HFF-Myc (cell line): Measurements from ENCODE around the gene EXTL1.

Source experiments
- DNase-seq: peaks from one replicate; pipeline ENCODE4 v3.0.0-alpha.2; 2011; ENCODE audit warnings: low read depth; ENCODE audit errors: extremely low read depth
- H3K4me3 ChIP-seq: replicated peaks from 2 replicates; pipeline ENCODE4 v1.5.1; 2011; ENCODE audit warnings: low read depth, mild to moderate bottlenecking, control low read depth, low read length
- TF ChIP-seq, protein P1 (sequence below): IDR thresholded peaks from 2 replicates; pipeline ENCODE4 v1.5.1; 2012; ENCODE audit warnings: mild to moderate bottlenecking, low read depth, low read length, control low read depth; ENCODE audit errors: missing control alignments

The EXTL1 gene

DNA sequence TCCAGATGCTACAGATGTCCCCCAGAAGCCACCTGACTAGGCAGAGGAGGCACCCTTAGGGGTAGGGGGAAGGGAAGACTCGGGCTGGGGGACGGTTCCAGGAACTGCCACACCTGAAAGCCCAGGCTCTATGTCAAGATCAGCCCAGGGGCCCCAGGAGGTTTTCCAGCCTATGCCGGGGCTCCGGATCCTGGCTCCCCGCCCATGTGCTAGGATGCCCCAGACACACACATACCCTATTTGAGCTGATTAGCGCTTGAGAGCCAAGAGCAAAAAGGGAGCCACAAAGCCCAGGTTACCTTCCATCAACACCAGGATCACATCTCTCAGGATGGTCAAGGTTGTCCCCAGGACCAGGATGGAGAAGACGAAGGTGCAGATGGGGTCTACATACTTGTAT, 19.8 kb downstream of the EXTL1 start:
- TF ChIP-seq, protein P1, sequence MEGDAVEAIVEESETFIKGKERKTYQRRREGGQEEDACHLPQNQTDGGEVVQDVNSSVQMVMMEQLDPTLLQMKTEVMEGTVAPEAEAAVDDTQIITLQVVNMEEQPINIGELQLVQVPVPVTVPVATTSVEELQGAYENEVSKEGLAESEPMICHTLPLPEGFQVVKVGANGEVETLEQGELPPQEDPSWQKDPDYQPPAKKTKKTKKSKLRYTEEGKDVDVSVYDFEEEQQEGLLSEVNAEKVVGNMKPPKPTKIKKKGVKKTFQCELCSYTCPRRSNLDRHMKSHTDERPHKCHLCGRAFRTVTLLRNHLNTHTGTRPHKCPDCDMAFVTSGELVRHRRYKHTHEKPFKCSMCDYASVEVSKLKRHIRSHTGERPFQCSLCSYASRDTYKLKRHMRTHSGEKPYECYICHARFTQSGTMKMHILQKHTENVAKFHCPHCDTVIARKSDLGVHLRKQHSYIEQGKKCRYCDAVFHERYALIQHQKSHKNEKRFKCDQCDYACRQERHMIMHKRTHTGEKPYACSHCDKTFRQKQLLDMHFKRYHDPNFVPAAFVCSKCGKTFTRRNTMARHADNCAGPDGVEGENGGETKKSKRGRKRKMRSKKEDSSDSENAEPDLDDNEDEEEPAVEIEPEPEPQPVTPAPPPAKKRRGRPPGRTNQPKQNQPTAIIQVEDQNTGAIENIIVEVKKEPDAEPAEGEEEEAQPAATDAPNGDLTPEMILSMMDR = no peak

DNA sequence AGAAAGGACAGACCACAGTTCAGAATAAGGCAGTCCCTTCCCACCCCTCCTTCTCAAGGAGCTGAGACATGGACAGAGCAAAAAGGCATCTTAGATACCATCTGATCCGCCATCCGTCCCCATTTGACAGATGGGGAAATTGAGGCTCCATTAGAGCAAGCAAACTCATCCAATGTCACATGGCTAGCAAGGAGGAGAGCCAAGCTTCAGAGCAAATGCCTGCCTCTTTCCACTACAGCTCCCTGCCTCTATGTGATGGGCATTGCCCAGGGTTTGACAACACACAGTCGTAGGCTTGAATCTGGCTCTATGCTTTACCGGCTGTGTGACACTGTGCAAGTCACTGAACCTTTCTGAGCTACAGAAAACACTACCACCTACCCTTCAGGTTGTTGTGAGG, 20.4 kb downstream of the EXTL1 start:
- H3K4me3 ChIP-seq = no peak overlapping the region
- TF ChIP-seq, protein P1 = no peak
- DNase-seq = no peak

More for the DNA sequence above, 19.8 kb downstream of the EXTL1 start:
- no peak overlapping the region for H3K4me3 ChIP-seq
- no peak for DNase-seq

- TF ChIP-seq, protein P1 = no peak
Measured at GRCh38 chr1:26043765-26044164, 22.2 kb downstream of the EXTL1 start.

GRCh38 chr1:26044414-26044813, 22.8 kb downstream of the EXTL1 start:
- H3K4me3 ChIP-seq = no peak overlapping the region
- no peak for DNase-seq
- TF ChIP-seq, protein P1 = no peak

More at GRCh38 chr1:26043765-26044164, 22.2 kb downstream of the EXTL1 start:
- DNase-seq = no peak
- no peak overlapping the region for H3K4me3 ChIP-seq

GRCh38 chr1:26044971-26045721, 23.6 kb downstream of the EXTL1 start:
- TF ChIP-seq, protein P1 = no peak
- H3K4me3 ChIP-seq = no peak overlapping the region
- DNase-seq = no peak

- DNase-seq = no peak
Measured at GRCh38 chr1:26045722-26046245, 24.2 kb downstream of the EXTL1 start, which contains the start of gene SLC30A2. Gene SLC30A2 (minus strand): TSS chr1:26046118. CDS start chr1:26045896, 222 bp downstream.

More at GRCh38 chr1:26045722-26046245, 24.2 kb downstream of the EXTL1 start, which contains the start of gene SLC30A2:
- TF ChIP-seq, protein P1 = no peak
- H3K4me3 ChIP-seq = no peak within 1 kb of the TSS
